Measurements from ENCODE around the gene KRTAP10-9. TPM values are rescaled to one million over a fixed set of nuclear protein-coding genes. Genes with fewer than 3 reads are reported as not detected.

KRTAP10-9 gene, protein sequence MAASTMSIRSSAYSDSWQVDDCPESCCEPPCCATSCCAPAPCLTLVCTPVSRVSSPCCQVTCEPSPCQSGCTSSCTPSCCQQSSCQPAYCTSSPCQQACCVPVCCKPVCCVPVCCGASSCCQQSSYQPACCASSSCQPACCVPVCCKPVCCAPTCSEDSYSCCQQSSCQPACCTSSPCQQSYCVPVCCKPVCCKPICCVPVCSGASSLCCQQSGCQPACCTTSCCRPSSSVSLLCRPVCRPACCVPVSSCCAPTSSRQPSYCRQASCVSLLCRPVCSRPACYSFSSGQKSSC
- not detected for total RNA-seq
- not detected for polyA plus RNA-seq
- long read RNA-seq, donor 1 = 0 reads
- long read RNA-seq, donor 2 = 0 reads
- long read RNA-seq, donor 3 = 0 reads

GRCh38 chr21:44626673-44627143, at the start of gene KRTAP10-9:
KRTAP10-9 (plus strand) TSS chr21:44627093; CDS start chr21:44627172, 79 bp downstream.
- peaks cover 0 to 29% (median 0%) of the 10 kb centered on the region in 12 donors for H3K4me1 ChIP-seq
- TF ChIP-seq POLR2A (IDR thresholded peaks at IDR 0.05) = no peak
- TF ChIP-seq, protein P1, sequence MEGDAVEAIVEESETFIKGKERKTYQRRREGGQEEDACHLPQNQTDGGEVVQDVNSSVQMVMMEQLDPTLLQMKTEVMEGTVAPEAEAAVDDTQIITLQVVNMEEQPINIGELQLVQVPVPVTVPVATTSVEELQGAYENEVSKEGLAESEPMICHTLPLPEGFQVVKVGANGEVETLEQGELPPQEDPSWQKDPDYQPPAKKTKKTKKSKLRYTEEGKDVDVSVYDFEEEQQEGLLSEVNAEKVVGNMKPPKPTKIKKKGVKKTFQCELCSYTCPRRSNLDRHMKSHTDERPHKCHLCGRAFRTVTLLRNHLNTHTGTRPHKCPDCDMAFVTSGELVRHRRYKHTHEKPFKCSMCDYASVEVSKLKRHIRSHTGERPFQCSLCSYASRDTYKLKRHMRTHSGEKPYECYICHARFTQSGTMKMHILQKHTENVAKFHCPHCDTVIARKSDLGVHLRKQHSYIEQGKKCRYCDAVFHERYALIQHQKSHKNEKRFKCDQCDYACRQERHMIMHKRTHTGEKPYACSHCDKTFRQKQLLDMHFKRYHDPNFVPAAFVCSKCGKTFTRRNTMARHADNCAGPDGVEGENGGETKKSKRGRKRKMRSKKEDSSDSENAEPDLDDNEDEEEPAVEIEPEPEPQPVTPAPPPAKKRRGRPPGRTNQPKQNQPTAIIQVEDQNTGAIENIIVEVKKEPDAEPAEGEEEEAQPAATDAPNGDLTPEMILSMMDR (IDR thresholded peaks at IDR 0.05) = no peak
- H3K27me3 ChIP-seq = peaks cover 0 to 26% (median 0%) of the 10 kb centered on the region in 9 donors
- peak within 1 kb of the TSS in 1 of 12 donors; percentile 52 for H3K27ac ChIP-seq
- H3K36me3 ChIP-seq = no peaks in the 10 kb centered on the region
- WGBS, 4 donors = 51 to 62% (median 57%) methylated on average over 6 to 7 of the region's 7 CpGs
- DNase-seq = no peak
- intact Hi-C loops (cut with DNase I) = loop anchor here in 1 of 10 donors (10.0 kb wide), 1 partner anchor 88 kb away; the partner anchor contains the start of gene TSPEAR
- ATAC-seq = peak in 1 of 4 donors; percentile 8
- H3K4me3 ChIP-seq = no peak within 1 kb of the TSS
- H3K9me3 ChIP-seq = peaks cover 0 to 45% (median 26%) of the 10 kb centered on the region in 12 donors

DNA sequence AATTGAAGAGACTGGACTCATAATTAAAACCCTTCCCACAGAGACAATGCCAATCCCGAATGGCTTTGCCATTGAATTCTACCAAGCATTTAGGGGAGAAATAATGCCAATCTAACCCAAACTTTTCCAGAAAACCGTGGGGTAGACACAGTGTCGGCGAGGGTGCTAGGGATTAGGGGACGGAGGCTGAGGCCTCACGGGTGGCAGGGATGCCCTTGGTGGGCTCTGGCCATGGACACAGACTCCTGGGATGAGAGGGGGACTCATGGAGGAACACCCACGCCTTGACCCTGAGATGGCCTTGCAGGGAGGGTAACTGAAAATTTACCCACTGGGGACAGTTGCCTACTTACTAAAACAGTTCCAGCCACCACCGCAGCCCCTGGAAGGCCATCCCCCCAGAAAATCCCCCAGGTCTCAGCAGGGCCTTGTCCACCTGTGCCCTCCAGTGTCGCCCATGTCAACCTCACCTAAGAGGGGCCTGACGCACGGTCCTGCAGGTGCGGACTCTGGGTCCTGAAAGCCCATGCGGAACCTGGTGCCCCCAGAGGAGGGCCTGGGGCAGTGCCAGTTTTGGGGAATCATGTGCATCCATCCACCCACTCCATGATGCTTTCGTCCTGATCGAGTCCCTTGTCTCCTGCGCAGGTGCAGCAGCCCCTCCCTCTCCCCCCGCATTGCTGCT, 48.4 kb upstream of the KRTAP10-9 start:
- intact Hi-C loops (cut with DNase I) = no loop called here
- ATAC-seq (no peak), DNase-seq (no peak)
- peaks cover 0 to 37% (median 12%) of the 10 kb centered on the region in 12 donors for H3K9me3 ChIP-seq
- peaks cover 0 to 24% (median 0%) of the 10 kb centered on the region in 9 donors for H3K27me3 ChIP-seq
- WGBS, 4 donors = 91 to 95% (median 94%) methylated on average over 17 of the region's 17 CpGs
- no peak for TF ChIP-seq POLR2A (IDR thresholded peaks at IDR 0.05)
- TF ChIP-seq, protein P1 (IDR thresholded peaks at IDR 0.05) = no peak
- no peak overlapping the region for H3K27ac ChIP-seq
- H3K36me3 ChIP-seq = no peaks in the 10 kb centered on the region
- no peaks in the 10 kb centered on the region for H3K4me1 ChIP-seq
- H3K4me3 ChIP-seq = no peak overlapping the region

GRCh38 chr21:44579056-44579832, 47.6 kb upstream of the KRTAP10-9 start:
- H3K9me3 ChIP-seq = peaks cover 0 to 37% (median 12%) of the 10 kb centered on the region in 12 donors
- no peaks in the 10 kb centered on the region for H3K4me1 ChIP-seq
- H3K27ac ChIP-seq = no peak overlapping the region
- no peaks in the 10 kb centered on the region for H3K36me3 ChIP-seq
- peak in 1 of 5 donors; percentile 48 for DNase-seq
- intact Hi-C loops (cut with DNase I) = no loop called here
- TF ChIP-seq, protein P1 (IDR thresholded peaks at IDR 0.05) = no peak
- peaks cover 0 to 23% (median 0%) of the 10 kb centered on the region in 9 donors for H3K27me3 ChIP-seq
- no peak overlapping the region for H3K4me3 ChIP-seq
- ATAC-seq = no peak
- 67 to 76% (median 74%) methylated on average over 16 to 22 of the region's 22 CpGs for WGBS, 4 donors

All from heart left ventricle (tissue), 16 donors.